Fibroblast of lung (primary cell): ENCODE data around the gene UBXN11.

Source experiments
- EZH2 ChIP-seq: IDR thresholded peaks from 2 replicates; pipeline ENCODE4 v1.5.1; 2012; ENCODE audit warnings: low read length, control low read depth, mild to moderate bottlenecking; ENCODE audit errors: missing control alignments
- TF ChIP-seq, protein P1 (sequence below), 2 donors: IDR thresholded peaks in 1 of 2; conservative IDR thresholded peaks in 1 of 2; 1 replicate in 1 of 2; 2 replicates in 1 of 2; pipeline ENCODE4 v1.5.1; 2011 to 2012; ENCODE audit warnings: low read length in 2 of 2, control low read depth in 1 of 2, inconsistent platforms in 1 of 2, low read depth in 1 of 2, mild to moderate bottlenecking in 1 of 2

DNA sequence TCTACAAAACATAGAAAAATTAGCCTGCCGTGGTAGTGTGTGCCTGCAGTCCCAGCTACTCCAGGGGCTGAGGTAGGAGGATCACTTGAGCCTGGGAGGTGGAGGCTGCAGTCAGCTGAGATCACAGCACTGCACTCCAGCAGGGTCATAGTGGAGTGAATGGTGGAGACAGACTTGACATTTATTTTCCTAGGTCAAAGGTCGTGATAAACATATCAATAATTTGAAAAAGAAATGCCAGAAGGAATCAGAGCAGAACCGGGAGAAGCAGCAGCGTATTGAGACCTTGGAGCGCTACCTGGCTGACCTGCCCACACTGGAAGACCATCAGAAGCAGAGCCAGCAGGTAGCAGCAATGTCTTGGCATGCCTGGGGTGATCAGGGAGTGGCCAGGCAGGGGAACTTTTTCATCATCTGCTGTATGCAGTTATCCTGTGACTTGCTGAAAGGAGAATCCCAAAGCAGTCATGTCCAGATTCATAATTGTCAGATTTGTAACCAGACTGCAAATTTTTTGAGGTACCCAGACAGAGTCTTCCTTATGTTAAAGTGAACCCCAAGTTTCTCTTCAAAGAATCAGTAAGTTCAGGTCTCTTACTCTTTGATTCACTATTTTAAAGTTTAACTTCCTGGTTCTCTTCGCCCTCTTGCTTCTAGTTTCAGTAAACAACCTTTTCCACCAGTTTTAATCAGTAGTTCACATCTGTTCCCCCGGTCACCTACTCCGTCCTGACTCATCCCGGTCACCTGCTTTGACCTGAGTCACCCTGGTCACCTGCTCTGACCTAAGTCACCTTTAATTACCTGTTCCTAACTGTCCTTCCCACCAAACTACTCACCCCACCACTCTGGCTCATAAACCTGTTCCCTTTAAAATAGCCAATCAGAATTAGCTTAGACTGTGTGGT lies 37.9 kb downstream of the UBXN11 start:
- TF ChIP-seq, protein P1, sequence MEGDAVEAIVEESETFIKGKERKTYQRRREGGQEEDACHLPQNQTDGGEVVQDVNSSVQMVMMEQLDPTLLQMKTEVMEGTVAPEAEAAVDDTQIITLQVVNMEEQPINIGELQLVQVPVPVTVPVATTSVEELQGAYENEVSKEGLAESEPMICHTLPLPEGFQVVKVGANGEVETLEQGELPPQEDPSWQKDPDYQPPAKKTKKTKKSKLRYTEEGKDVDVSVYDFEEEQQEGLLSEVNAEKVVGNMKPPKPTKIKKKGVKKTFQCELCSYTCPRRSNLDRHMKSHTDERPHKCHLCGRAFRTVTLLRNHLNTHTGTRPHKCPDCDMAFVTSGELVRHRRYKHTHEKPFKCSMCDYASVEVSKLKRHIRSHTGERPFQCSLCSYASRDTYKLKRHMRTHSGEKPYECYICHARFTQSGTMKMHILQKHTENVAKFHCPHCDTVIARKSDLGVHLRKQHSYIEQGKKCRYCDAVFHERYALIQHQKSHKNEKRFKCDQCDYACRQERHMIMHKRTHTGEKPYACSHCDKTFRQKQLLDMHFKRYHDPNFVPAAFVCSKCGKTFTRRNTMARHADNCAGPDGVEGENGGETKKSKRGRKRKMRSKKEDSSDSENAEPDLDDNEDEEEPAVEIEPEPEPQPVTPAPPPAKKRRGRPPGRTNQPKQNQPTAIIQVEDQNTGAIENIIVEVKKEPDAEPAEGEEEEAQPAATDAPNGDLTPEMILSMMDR (conservative IDR thresholded peaks at IDR 0.05 in 1 of 2, IDR thresholded peaks at IDR 0.05 in 1 of 2; ENCODE audit: low read depth in 1 of 2, low read length in 2 of 2): no peak
- no peak for TF ChIP-seq EZH2
